SK-N-SH (cell line): ENCODE data around the gene PRM1.

Experiments
- ELF1 ChIP-seq: IDR thresholded peaks from 2 replicates; pipeline ENCODE4 v1.4.0; 2012
- EP300 ChIP-seq, 2 experiments: IDR thresholded peaks; 2 replicates each; pipeline versions ENCODE4 v1.4.0 to v1.6.1; 2012; ENCODE audit warnings: borderline replicate concordance in 1 of 2, low read depth in 1 of 2, low read length in 1 of 2
- EZH2phosphoT487 ChIP-seq: fragments of 200-600 bp; sonication (generic); IDR thresholded peaks from 2 replicates; pipeline ENCODE4 v1.6.1; 2017; ENCODE audit warnings: low read depth, mixed run types, mild to moderate bottlenecking, antibody characterized with exemption, moderate library complexity, borderline replicate concordance
- JUND ChIP-seq: IDR thresholded peaks from 2 replicates; pipeline ENCODE4 v1.4.0; 2012
- POLR2AphosphoS5 ChIP-seq: IDR thresholded peaks from 2 replicates; pipeline ENCODE4 v1.6.1; 2012; ENCODE audit warnings: low read depth, low read length
- RAD21 ChIP-seq: IDR thresholded peaks from 2 replicates; pipeline ENCODE4 v1.6.1; 2012; ENCODE audit warnings: mild to moderate bottlenecking, low read length
- RCOR1 ChIP-seq: fragments of 150-350 bp; IDR thresholded peaks from 2 replicates; pipeline ENCODE4 v1.6.1; 2017; ENCODE audit warnings: antibody characterized with exemption, low read length
- SIN3A ChIP-seq: IDR thresholded peaks from 2 replicates; pipeline ENCODE4 v1.6.1; 2012; ENCODE audit warnings: low read depth, mild to moderate bottlenecking, low read length, moderate library complexity, borderline replicate concordance
- TAF1 ChIP-seq: IDR thresholded peaks from 2 replicates; pipeline ENCODE4 v1.6.1; 2012; ENCODE audit warnings: low read depth, mild to moderate bottlenecking, low read length, moderate library complexity, borderline replicate concordance
- TCF12 ChIP-seq: IDR thresholded peaks from 2 replicates; pipeline ENCODE4 v1.4.0; 2012
- TEAD4 ChIP-seq: IDR thresholded peaks from 2 replicates; pipeline ENCODE4 v1.4.0; 2012; ENCODE audit warnings: mild to moderate bottlenecking, borderline replicate concordance; ENCODE audit not compliant: insufficient read depth
- TF ChIP-seq, protein P1 (sequence below): fragments of 200-600 bp; sonication (generic); IDR thresholded peaks from 2 replicates; pipeline ENCODE4 v1.6.1; 2017; ENCODE audit warnings: antibody characterized with exemption, mild to moderate bottlenecking, moderate library complexity
- TF ChIP-seq, protein P2 (sequence below): IDR thresholded peaks from 2 replicates; pipeline ENCODE4 v1.4.0; 2012; ENCODE audit warnings: low read depth
- TF ChIP-seq, protein P3 (sequence below): fragments of 150-350 bp; IDR thresholded peaks from 2 replicates; pipeline ENCODE4 v1.6.1; 2016; ENCODE audit warnings: mild to moderate bottlenecking, low read depth, low read length

DNA sequence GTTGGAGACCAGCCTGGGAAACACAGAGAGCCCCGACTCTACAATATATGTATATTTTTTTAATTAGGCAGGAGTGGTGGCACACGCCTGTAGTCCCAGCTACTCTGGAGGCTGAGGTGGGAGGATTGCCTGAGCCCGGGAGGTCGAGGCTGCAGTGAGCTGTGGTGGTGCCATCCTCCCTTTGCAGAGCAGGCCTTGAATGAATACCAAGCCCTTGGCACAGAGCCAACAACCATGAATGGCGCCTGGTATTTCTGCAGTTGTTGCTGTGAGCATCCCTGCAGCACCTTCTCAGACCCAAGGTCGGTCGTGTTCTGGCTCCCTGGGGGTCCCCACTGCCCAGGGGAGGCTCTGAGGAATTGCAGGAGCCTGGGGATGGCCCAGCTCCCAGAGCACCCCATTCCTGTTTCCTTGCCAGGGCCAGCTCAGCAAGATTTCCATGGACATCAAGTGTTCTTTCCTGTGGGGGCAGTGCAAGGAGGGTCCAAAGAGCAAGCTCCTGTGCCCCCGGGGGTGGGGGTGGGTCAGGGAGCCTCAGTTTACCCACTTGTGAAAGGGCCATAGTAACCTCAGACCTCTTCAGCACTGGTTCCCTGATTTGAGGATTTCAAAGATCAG lies 38.5 kb upstream of the PRM1 start:
- TF ChIP-seq TCF12 (no peak), ELF1 (no peak), POLR2AphosphoS5 (no peak), SIN3A (no peak), TAF1 (no peak), RAD21 (no peak), EP300 (IDR thresholded peaks at IDR 0.05; ENCODE audit: borderline replicate concordance in 1 of 2, low read depth in 1 of 2, low read length in 1 of 2) (no peak), JUND (no peak), RCOR1 (no peak), TEAD4 (no peak), EZH2phosphoT487 (no peak)
- TF ChIP-seq, protein P1, sequence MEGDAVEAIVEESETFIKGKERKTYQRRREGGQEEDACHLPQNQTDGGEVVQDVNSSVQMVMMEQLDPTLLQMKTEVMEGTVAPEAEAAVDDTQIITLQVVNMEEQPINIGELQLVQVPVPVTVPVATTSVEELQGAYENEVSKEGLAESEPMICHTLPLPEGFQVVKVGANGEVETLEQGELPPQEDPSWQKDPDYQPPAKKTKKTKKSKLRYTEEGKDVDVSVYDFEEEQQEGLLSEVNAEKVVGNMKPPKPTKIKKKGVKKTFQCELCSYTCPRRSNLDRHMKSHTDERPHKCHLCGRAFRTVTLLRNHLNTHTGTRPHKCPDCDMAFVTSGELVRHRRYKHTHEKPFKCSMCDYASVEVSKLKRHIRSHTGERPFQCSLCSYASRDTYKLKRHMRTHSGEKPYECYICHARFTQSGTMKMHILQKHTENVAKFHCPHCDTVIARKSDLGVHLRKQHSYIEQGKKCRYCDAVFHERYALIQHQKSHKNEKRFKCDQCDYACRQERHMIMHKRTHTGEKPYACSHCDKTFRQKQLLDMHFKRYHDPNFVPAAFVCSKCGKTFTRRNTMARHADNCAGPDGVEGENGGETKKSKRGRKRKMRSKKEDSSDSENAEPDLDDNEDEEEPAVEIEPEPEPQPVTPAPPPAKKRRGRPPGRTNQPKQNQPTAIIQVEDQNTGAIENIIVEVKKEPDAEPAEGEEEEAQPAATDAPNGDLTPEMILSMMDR, result no peak
- TF ChIP-seq, protein P2, sequence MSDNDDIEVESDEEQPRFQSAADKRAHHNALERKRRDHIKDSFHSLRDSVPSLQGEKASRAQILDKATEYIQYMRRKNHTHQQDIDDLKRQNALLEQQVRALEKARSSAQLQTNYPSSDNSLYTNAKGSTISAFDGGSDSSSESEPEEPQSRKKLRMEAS, result no peak
- TF ChIP-seq, protein P3, sequence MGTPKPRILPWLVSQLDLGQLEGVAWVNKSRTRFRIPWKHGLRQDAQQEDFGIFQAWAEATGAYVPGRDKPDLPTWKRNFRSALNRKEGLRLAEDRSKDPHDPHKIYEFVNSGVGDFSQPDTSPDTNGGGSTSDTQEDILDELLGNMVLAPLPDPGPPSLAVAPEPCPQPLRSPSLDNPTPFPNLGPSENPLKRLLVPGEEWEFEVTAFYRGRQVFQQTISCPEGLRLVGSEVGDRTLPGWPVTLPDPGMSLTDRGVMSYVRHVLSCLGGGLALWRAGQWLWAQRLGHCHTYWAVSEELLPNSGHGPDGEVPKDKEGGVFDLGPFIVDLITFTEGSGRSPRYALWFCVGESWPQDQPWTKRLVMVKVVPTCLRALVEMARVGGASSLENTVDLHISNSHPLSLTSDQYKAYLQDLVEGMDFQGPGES, result no peak
